Activated T-cell treated with anti-CD3 and anti-CD28 coated beads for 1 hour (primary cell): ENCODE data around the gene SPDYC.
A peak's percentile ranks its signal among the peaks of the same experiment; 100 is the strongest.

Experiments used
- DNase-seq: peaks from one replicate; pipeline ENCODE4 v3.0.0-alpha.2; 2020; ENCODE audit warnings: low read depth

Gene SPDYC

GRCh38 chr11:65170058-65170534 is at the start of gene SPDYC:
Gene SPDYC (plus strand): TSS chr11:65170233. CDS start chr11:65171358, 1,125 bp downstream.
- no peak for DNase-seq

GRCh38 chr11:65120831-65121230 is 49.2 kb upstream of the SPDYC start:
- DNase-seq: no peak

- DNase-seq: no peak
These were observed 48.6 kb upstream of the SPDYC start for GRCh38 chr11:65121447-65121864.

- peak; percentile 97 for DNase-seq
These were observed 48.0 kb upstream of the SPDYC start, which contains the start of the genes FAU and MRPL49 for GRCh38 chr11:65121865-65122696. Gene FAU (minus strand): TSS chr11:65122134. CDS start chr11:65121813, 321 bp downstream. Gene MRPL49 (plus strand): TSS chr11:65122321. CDS start chr11:65122347, 26 bp downstream.

- DNase-seq: no peak
These were observed 45.4 kb upstream of the SPDYC start for GRCh38 chr11:65124480-65125196.

GRCh38 chr11:65125197-65126056 is 44.6 kb upstream of the SPDYC start:
- DNase-seq: no peak

GRCh38 chr11:65126624-65127274 is 43.3 kb upstream of the SPDYC start:
- DNase-seq: no peak

GRCh38 chr11:65127473-65128181 is 42.4 kb upstream of the SPDYC start:
- no peak for DNase-seq

- DNase-seq: no peak
These were observed 41.6 kb upstream of the SPDYC start for GRCh38 chr11:65128182-65129145.

- no peak for DNase-seq
These were observed 40.2 kb upstream of the SPDYC start for GRCh38 chr11:65129649-65130441.

GRCh38 chr11:65130631-65131416 is 39.2 kb upstream of the SPDYC start:
- no peak for DNase-seq

- no peak for DNase-seq
These were observed 38.6 kb upstream of the SPDYC start for GRCh38 chr11:65131417-65131776.

GRCh38 chr11:65131895-65132237 is 38.2 kb upstream of the SPDYC start:
- no peak for DNase-seq

GRCh38 chr11:65132238-65132987 is 37.6 kb upstream of the SPDYC start:
- DNase-seq: no peak

- DNase-seq: no peak
These were observed 36.9 kb upstream of the SPDYC start for GRCh38 chr11:65132988-65133700.

- no peak for DNase-seq
These were observed 36.3 kb upstream of the SPDYC start for GRCh38 chr11:65133724-65134123.
